Upper lobe of left lung (tissue), 4 donors: ENCODE results near the gene TMED8.

Experiments
- CTCF ChIP-seq, 6 experiments: fragments of 450-650 bp in 4 of 6; fragments of 200-600 bp in 2 of 6; sonication (generic) in 2 of 6; IDR thresholded peaks; one replicate each; pipeline ENCODE4 v1.5.1; 2016 to 2019; ENCODE audit warnings: antibody characterized with exemption in 6 of 6
- POLR2A ChIP-seq, 4 donors: fragments of 450-650 bp; IDR thresholded peaks; one replicate each; pipeline ENCODE4 v1.5.1; 2016 to 2017; ENCODE audit warnings: antibody characterized with exemption in 4 of 4, mild to moderate bottlenecking in 2 of 4

GRCh38 chr14:77421201-77421600, 44.3 kb upstream of the TMED8 start:
- TF ChIP-seq POLR2A (IDR thresholded peaks at IDR 0.05) (no peak), CTCF (IDR thresholded peaks at IDR 0.05) (no peak)
